ENCODE results near the gene THAP3.

THAP3 gene

GRCh38 chr1:6592441-6592840, 32.2 kb upstream of the THAP3 start:
- Histone ChIP-seq H3K4me1 (ENCODE audit: insufficient read depth, low read length, severe bottlenecking) (peaks cover 37% of the 10 kb centered on the region), H3K79me2 (ENCODE audit: insufficient read depth, low read length) (no peaks in the 10 kb centered on the region), H3K36me3 (ENCODE audit: insufficient read depth, low read length) (peaks cover 99% of the 10 kb centered on the region), H3K9me2 (ENCODE audit: low read depth, low read length) (no peaks in the 10 kb centered on the region), H3K4me3 (ENCODE audit: low read depth, low read length, poor library complexity, severe bottlenecking) (no peak overlapping the region), H3K4me2 (ENCODE audit: low read length) (no peak overlapping the region), H4K20me1 (ENCODE audit: insufficient read depth, low read length) (no peaks in the 10 kb centered on the region), H2AFZ (ENCODE audit: low read length) (no peak overlapping the region), H3K27ac (ENCODE audit: low read depth, low read length, poor library complexity, severe bottlenecking) (peak overlapping the region; percentile 98), H3K27me3 (ENCODE audit: insufficient read depth, low read length) (no peaks in the 10 kb centered on the region), H3F3A (ENCODE audit: insufficient read depth, low read length) (no peaks in the 10 kb centered on the region), H3K9me3 (ENCODE audit: low read length) (no peaks in the 10 kb centered on the region), H3K9ac (ENCODE audit: low read length) (no peak overlapping the region)
- TF ChIP-seq CTCF (IDR thresholded peaks at IDR 0.05; ENCODE audit: low read length) (no peak), EZH2 (IDR thresholded peaks at IDR 0.05; ENCODE audit: borderline replicate concordance, low read length) (no peak)

DNA sequence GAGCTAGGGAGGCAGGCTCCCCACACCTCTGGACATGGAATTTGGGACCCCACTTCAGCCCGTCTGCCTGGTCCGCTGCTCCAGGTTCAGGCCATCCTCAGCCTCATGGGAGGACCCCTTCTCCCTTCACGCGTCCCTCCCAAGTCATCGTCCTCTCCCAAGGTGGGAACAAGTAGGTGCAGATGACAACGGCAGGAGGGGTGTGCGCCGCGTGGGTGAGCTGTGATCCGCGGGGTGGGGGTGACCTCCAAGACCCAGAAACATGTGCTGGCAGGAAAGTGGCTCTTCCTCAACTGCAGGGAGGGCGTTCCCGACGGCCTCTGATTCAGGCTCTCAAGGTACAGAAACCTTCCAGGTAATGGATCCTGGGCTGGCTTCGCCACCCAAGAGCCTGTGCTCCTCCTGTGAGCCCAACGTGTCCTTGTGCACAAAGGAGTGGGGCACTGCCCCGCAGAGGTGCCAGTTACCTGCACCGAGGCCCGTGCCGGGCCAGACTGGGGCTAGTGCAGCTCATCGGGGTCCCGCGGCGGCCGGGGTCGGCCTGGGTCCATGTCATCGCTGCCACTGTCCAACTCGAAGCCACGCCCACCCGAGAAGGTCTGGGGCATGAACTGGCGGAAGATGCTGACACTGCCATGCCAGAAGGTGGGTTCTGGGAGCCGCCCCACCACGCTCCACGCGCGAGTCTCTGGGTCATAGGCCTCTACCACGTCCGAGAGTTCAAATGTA, 31.6 kb upstream of the THAP3 start:
- Histone ChIP-seq H3K9ac (ENCODE audit: low read length) (no peak overlapping the region), H3K79me2 (ENCODE audit: insufficient read depth, low read length) (no peaks in the 10 kb centered on the region), H3K9me3 (ENCODE audit: low read length) (no peaks in the 10 kb centered on the region), H3K27ac (ENCODE audit: low read depth, low read length, poor library complexity, severe bottlenecking) (no peak overlapping the region), H3F3A (ENCODE audit: insufficient read depth, low read length) (no peaks in the 10 kb centered on the region), H4K20me1 (ENCODE audit: insufficient read depth, low read length) (no peaks in the 10 kb centered on the region), H3K4me3 (ENCODE audit: low read depth, low read length, poor library complexity, severe bottlenecking) (no peak overlapping the region), H3K27me3 (ENCODE audit: insufficient read depth, low read length) (no peaks in the 10 kb centered on the region), H3K36me3 (ENCODE audit: insufficient read depth, low read length) (peaks cover 99% of the 10 kb centered on the region), H3K9me2 (ENCODE audit: low read depth, low read length) (no peaks in the 10 kb centered on the region), H3K4me2 (ENCODE audit: low read length) (no peak overlapping the region), H2AFZ (ENCODE audit: low read length) (no peak overlapping the region), H3K4me1 (ENCODE audit: insufficient read depth, low read length, severe bottlenecking) (peaks cover 36% of the 10 kb centered on the region)
- TF ChIP-seq CTCF (IDR thresholded peaks at IDR 0.05; ENCODE audit: low read length) (no peak), EZH2 (IDR thresholded peaks at IDR 0.05; ENCODE audit: borderline replicate concordance, low read length) (no peak)

DNA sequence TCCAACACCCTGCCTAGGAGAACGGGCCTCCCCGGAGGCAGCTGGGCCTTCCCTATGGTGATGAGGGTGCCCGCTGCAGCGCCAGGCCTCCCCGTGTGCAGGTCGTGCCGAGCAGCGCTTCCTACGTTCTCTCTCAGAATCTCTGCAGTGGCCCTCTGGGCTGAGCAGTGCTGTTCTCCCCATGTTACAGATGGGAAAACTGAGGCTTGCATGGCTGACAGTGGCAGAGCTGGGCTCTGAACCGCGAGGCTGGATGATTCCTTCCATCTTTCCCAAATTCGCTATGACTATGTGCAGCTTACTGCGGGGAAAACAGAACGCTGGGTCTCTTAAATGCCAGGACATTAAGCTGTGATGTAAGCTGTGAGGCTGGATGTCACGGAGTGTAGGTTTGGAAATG, 30.9 kb upstream of the THAP3 start:
- H4K20me1 ChIP-seq (ENCODE audit: insufficient read depth, low read length): no peaks in the 10 kb centered on the region
- peaks cover 97% of the 10 kb centered on the region for H3K36me3 ChIP-seq (ENCODE audit: insufficient read depth, low read length)

More for the DNA sequence above, 30.9 kb upstream of the THAP3 start:
- H3K27me3 ChIP-seq (ENCODE audit: insufficient read depth, low read length): no peaks in the 10 kb centered on the region
- no peak overlapping the region for H3K4me3 ChIP-seq (ENCODE audit: low read depth, low read length, poor library complexity, severe bottlenecking)
- H3K9me3 ChIP-seq (ENCODE audit: low read length): no peaks in the 10 kb centered on the region
- no peak overlapping the region for H3K4me2 ChIP-seq (ENCODE audit: low read length)
- H2AFZ ChIP-seq (ENCODE audit: low read length): no peak overlapping the region
- no peak overlapping the region for H3K27ac ChIP-seq (ENCODE audit: low read depth, low read length, poor library complexity, severe bottlenecking)
- peaks cover under 1% of the 10 kb centered on the region; the same call in 1 of the 2 replicates for H3K79me2 ChIP-seq (ENCODE audit: insufficient read depth, low read length)
- no peaks in the 10 kb centered on the region for H3K9me2 ChIP-seq (ENCODE audit: low read depth, low read length)
- H3F3A ChIP-seq (ENCODE audit: insufficient read depth, low read length): no peaks in the 10 kb centered on the region
- peaks cover 35% of the 10 kb centered on the region for H3K4me1 ChIP-seq (ENCODE audit: insufficient read depth, low read length, severe bottlenecking)
- TF ChIP-seq CTCF (IDR thresholded peaks at IDR 0.05; ENCODE audit: low read length) (no peak), EZH2 (IDR thresholded peaks at IDR 0.05; ENCODE audit: borderline replicate concordance, low read length) (no peak)
- H3K9ac ChIP-seq (ENCODE audit: low read length): no peak overlapping the region
